Prostate gland (tissue), 2 donors: ENCODE data around the gene TAF4. TPM values are rescaled to one million over a fixed set of nuclear protein-coding genes. Genes with fewer than 3 reads are reported as not detected.

Source experiments
- DNase-seq: peaks from one replicate; pipeline ENCODE4 v3.0.0-alpha.2; 2019; ENCODE audit warnings: low spot score
- H3K27ac ChIP-seq, 2 donors: fragments of 200-600 bp; sonication (generic); 2 replicates each; pipeline ENCODE4 v1.5.1; 2017 to 2019
- H3K27me3 ChIP-seq: fragments of 200-600 bp; sonication (generic); replicated peaks from 2 replicates; pipeline ENCODE4 v1.5.1; 2019; ENCODE audit not compliant: insufficient read depth
- H3K36me3 ChIP-seq, 2 donors: fragments of 200-600 bp; sonication (generic); 1 replicate in 1 of 2; 2 replicates in 1 of 2; pipeline versions ENCODE4 v1.5.1 to v1.8.1; 2017 to 2019
- H3K4me1 ChIP-seq: fragments of 200-600 bp; sonication (generic); replicated peaks from 2 replicates; pipeline ENCODE4 v1.5.1; 2019
- H3K4me3 ChIP-seq, 2 donors: fragments of 200-600 bp; sonication (generic); 2 replicates each; pipeline ENCODE4 v1.5.1; 2017 to 2019
- H3K9me3 ChIP-seq: fragments of 200-600 bp; sonication (generic); 2 replicates; pipeline ENCODE4 v1.5.1; 2017
- CTCF ChIP-seq, 4 experiments: fragments of 200-600 bp in 2 of 4; fragments of 450-650 bp in 2 of 4; sonication (generic) in 2 of 4; IDR thresholded peaks; 1 replicate in 3 of 4; 2 replicates in 1 of 4; pipeline ENCODE4 v1.5.1; 2016 to 2019; ENCODE audit warnings: antibody characterized with exemption in 4 of 4, mild to moderate bottlenecking in 2 of 4, moderate library complexity in 2 of 4
- POLR2A ChIP-seq: fragments of 450-650 bp; IDR thresholded peaks from one replicate; pipeline ENCODE4 v1.6.1; 2016; ENCODE audit warnings: antibody characterized with exemption, mild to moderate bottlenecking
- POLR2AphosphoS5 ChIP-seq: sonication (generic); formaldehyde crosslinking; IDR thresholded peaks from one replicate; pipeline ENCODE4 v1.6.1; 2017; ENCODE audit warnings: antibody characterized with exemption
- WGBS: methylation state at CpG from one replicate; pipeline ENCODE4 v1.1.5; 2018; 5-methylcytosine and 5-hydroxymethylcytosine counted together
- intact Hi-C: fragments of 100-400 bp; cut with DNase I; formaldehyde crosslinking; loops from one replicate; pipeline ENCODE4 v1.14.2; 2022
- total RNA-seq, 2 donors: library from RNA; depleted of rRNA; stranded (reverse); fragments of >200 nt; gene quantifications; one replicate each; pipeline ENCODE4 v1.1.0, GENCODE V29; 2016

Gene TAF4
- total RNA-seq, 2 donors from 2014 or later = 19.9 to 57.1 TPM

DNA sequence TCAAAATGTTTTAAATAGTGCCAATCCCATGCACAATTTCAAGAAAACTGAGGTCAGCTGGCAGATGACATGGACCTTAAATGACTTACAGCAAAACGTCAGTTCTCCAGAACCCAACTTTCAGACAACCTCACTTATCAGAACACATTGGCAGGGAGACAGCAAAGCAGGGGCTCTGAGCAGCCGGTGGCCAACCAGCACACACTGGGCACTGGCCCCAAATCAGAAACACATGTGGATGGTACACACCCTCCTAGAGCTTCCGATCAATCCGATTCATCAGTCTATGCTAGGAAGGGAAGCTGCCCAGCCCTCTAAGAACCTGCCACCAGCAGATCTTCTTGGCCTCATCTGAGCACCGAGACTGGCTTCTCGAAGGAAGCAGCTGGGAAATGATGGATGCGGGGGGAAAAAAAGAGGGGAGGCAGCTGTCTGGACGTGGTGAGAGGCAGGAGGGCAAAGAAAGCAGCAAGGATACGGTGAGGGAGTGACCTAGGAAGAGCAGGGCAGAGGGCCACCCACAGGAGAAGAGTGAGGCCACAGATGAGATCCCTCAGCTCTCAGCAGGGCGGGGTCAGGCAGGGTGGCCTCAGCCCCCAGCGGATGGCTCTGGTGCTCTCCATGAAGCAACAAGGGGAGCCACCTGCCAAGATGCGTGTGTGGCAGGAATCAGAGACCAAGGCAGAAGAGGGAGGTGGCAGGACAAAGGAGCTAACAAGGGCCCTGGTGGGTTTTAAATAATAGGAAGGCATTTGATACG lies 32.9 kb downstream of the TAF4 start:
- DNase-seq = no peak
- TF ChIP-seq POLR2A = no peak
- no peak for TF ChIP-seq POLR2AphosphoS5
- no peak for TF ChIP-seq CTCF (IDR thresholded peaks at IDR 0.05)
- no peaks in the 10 kb centered on the region for H3K36me3 ChIP-seq
- no peaks in the 10 kb centered on the region for H3K9me3 ChIP-seq
- H3K27me3 ChIP-seq = no peaks in the 10 kb centered on the region
- WGBS = 76% methylated on average over 13 of the region's 13 CpGs
- H3K27ac ChIP-seq = no peak overlapping the region
- H3K4me3 ChIP-seq = no peak overlapping the region
- intact Hi-C loops = no loop called here
- no peaks in the 10 kb centered on the region for H3K4me1 ChIP-seq

DNA sequence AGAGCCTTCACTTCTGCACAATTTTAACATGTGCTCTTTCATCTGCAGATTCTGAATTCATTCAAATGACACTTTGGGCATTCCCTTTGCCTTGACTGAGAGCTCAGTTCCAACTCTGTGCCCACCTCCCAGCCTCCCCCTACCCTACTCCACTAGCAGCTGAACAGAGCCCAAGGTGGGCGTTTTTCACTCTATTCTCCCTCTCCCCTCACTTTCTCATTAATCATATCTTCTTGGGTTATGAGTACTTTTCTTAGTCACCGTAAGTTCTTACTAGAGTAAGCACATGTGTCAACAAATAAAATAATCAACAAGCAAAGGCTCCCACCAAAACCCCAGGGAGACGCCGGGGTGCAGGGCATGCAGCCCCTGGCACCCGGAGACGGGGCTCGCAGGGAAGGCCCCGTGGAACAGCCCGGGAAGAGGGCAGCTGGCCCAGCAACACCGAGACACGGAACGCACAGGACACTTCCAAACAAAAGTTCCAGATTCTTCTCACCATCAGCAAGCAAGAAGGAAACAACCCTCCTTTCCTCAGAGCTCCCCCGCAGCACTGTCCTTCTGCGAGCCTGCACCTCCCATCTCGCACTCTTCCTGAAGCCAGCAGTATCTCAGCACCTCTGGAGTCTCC lies 34.1 kb downstream of the TAF4 start:
- Histone ChIP-seq H3K4me3 (no peak overlapping the region), H3K4me1 (no peaks in the 10 kb centered on the region), H3K27ac (no peak overlapping the region), H3K9me3 (no peaks in the 10 kb centered on the region), H3K27me3 (no peaks in the 10 kb centered on the region), H3K36me3 (no peaks in the 10 kb centered on the region)
- intact Hi-C loops = no loop called here
- 85% methylated on average over 15 of the region's 15 CpGs for WGBS
- DNase-seq = no peak
- TF ChIP-seq POLR2AphosphoS5 (no peak), POLR2A (no peak), CTCF (IDR thresholded peaks at IDR 0.05) (no peak)

- H3K27ac ChIP-seq = no peak overlapping the region
- no peak for DNase-seq
- no peaks in the 10 kb centered on the region for H3K36me3 ChIP-seq
- no peak overlapping the region for H3K4me3 ChIP-seq
- WGBS = 72% methylated on average over 14 of the region's 14 CpGs
- no peaks in the 10 kb centered on the region for H3K9me3 ChIP-seq
- no peaks in the 10 kb centered on the region for H3K27me3 ChIP-seq
- TF ChIP-seq POLR2A = no peak
- TF ChIP-seq CTCF (IDR thresholded peaks at IDR 0.05) = no peak
- no peak for TF ChIP-seq POLR2AphosphoS5
- intact Hi-C loops = no loop called here
- no peaks in the 10 kb centered on the region for H3K4me1 ChIP-seq
Measured at GRCh38 chr20:62030834-62031434, 34.7 kb downstream of the TAF4 start.

GRCh38 chr20:62030357-62030756 lies 35.3 kb downstream of the TAF4 start:
- H3K36me3 ChIP-seq = no peaks in the 10 kb centered on the region
- no peak for DNase-seq
- intact Hi-C loops = no loop called here
- H3K27me3 ChIP-seq = no peaks in the 10 kb centered on the region
- no peak overlapping the region for H3K4me3 ChIP-seq
- H3K27ac ChIP-seq = no peak overlapping the region
- 85% methylated on average over 9 of the region's 9 CpGs for WGBS
- peaks cover 1% of the 10 kb centered on the region for H3K4me1 ChIP-seq
- TF ChIP-seq CTCF (IDR thresholded peaks at IDR 0.05) = no peak
- TF ChIP-seq POLR2A = no peak
- TF ChIP-seq POLR2AphosphoS5 = no peak
- no peaks in the 10 kb centered on the region for H3K9me3 ChIP-seq
